ENCODE results near the gene UBE2V1.

UBE2V1 gene

GRCh38 chr20:50034567-50035180, 78.3 kb downstream of the UBE2V1 start:
- no peak overlapping the region for H3K4me3 ChIP-seq (ENCODE audit: low read depth in 1 of 2, low read length in 2 of 2)
- peaks cover 27% of the 10 kb centered on the region for H3K4me1 ChIP-seq (ENCODE audit: insufficient read depth, low read length)
- H3K27ac ChIP-seq (ENCODE audit: low read depth, low read length): no peak overlapping the region
- no peaks in the 10 kb centered on the region for H3K36me3 ChIP-seq (ENCODE audit: insufficient read depth, low read length)
- H3K27me3 ChIP-seq (ENCODE audit: control insufficient read depth in 1 of 2, insufficient read depth in 2 of 2, low read length in 2 of 2): no peaks in the 10 kb centered on the region
- H3K9me3 ChIP-seq (ENCODE audit: low read length): no peaks in the 10 kb centered on the region
- no peak overlapping the region for H3K9ac ChIP-seq (ENCODE audit: low read length)

- H3K36me3 ChIP-seq (ENCODE audit: insufficient read depth, low read length): no peaks in the 10 kb centered on the region
- H3K4me1 ChIP-seq (ENCODE audit: insufficient read depth, low read length): peaks cover 28% of the 10 kb centered on the region
- H3K9me3 ChIP-seq (ENCODE audit: low read length): no peaks in the 10 kb centered on the region
- no peak overlapping the region for H3K9ac ChIP-seq (ENCODE audit: low read length)
- no peaks in the 10 kb centered on the region for H3K27me3 ChIP-seq (ENCODE audit: control insufficient read depth in 1 of 2, insufficient read depth in 2 of 2, low read length in 2 of 2)
- H3K27ac ChIP-seq (ENCODE audit: low read depth, low read length): peak overlapping the region; percentile 32
- no peak overlapping the region for H3K4me3 ChIP-seq (ENCODE audit: low read depth in 1 of 2, low read length in 2 of 2)
These were observed 79.8 kb downstream of the UBE2V1 start for GRCh38 chr20:50032955-50033666.

All from muscle layer of colon (tissue), 2 donors.